H54 (cell line): ENCODE measurements around the gene NTM.

Source experiments
- DNase-seq: peaks from one replicate; pipeline ENCODE4 v3.0.0; 2011; ENCODE audit warnings: low spot score, mixed read lengths; ENCODE audit not compliant: insufficient read length
- FAIRE-seq: peaks from 3 replicates; lab custom pipeline; 2011; peaks lifted over from hg19 to GRCh38; lab: Jason Lieb, UNC
- POLR2A ChIP-seq: IDR thresholded peaks from 2 replicates; pipeline ENCODE4 v1.6.1; 2011; ENCODE audit warnings: low read depth, mild to moderate bottlenecking, low read length

Gene NTM

DNA sequence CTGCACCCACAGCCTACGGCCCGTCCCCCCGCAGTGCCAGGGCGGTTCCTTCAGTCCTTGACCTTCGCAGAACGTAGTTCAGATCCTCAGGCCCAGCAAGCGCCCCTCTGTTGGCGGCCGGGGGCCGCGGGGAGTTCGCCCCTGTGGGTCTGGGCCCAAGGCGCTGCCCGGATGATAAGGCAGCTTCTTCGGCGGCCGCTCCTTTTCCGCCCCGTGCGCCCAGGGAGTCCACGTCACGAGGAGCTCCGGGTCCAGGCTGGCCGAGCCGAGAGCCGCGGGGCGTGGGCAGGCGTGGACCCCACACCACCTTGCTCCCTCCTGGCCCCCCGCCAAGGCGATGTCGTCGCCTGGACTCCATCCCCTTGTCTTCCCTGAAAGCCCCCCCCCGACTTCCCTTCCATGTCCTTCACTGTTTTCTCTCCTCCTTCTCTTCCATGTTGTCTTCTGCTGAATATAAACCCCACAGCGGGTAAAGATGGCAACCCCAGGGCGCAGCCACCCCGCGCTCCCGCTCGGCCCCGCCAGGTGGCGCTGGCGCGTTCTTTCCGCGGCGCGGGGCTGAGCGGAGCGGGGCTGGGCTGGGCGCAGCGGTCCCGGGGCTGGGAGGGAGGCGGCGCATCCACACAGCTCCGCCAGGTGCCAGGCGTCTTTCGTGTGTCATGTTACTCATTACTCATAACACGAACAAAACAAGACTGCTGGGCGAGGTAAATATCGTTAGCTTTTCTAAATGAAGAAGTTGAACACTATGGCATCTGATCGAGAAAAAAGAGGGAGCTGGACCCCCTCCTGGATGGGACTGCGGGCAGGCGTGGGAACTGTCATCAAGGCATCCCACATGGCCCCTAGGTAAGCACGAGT, 321.0 kb downstream of the NTM start:
- no peak for TF ChIP-seq POLR2A
- FAIRE-seq, result no peak
- no peak for DNase-seq

DNA sequence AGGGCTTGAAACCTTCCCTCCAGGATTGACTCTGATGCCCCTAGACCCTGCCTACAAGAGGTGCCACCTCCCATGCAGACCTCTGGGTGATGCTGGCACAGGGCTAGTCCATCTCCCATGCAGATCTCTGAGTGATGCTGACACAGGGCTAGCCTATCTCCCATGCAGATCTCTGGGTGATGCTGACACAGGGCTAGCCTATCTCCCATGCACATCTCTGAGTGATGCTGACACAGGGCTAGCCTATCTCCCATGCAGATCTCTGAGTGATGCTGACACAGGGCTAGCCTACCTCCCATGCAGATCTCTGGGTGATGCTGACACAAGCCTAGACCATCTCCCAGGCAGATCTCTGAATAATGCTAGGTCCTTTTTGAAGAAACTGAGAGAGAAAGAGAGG, 321.7 kb downstream of the NTM start:
- FAIRE-seq, result no peak
- TF ChIP-seq POLR2A, result no peak
- DNase-seq, result no peak

DNA sequence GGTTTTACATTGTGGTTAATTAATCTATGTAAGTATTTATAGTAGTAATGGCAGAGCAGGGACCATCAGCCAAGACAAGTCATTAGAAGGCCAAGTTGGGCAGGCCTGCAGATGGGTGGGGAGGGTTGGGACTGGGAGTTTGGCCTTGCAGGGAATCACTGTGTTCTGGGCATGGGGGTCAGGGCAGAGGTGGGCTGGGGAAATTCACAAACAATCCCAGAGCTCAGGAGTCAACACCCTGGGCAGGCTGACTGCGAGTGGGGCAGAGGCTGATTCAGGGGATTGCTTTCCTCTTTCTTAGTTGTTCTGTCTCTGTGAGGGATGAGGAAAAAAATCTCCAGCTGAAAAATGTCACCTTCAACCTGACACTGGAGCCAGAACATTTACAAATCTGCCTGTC, 322.5 kb downstream of the NTM start:
- FAIRE-seq (no peak), DNase-seq (no peak)
- no peak for TF ChIP-seq POLR2A

DNA sequence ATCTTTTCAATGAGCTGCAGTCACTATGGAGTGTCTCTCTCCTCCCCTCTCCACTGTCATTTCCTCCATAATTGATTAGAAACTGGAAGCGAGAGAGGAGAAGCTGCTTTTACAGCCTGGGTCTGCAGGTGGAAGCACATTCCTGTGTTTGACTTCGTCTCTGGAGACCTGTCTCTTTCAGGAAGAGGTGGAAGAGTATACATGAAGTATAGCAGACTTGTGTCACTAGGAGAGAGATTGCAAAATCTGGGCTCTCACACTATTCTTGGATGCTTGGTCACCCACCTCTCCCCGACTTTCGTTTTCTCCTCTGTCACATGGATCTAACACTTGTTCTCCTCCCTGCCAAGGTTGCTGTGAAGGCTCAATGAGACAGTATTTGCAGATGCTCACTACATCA, 323.3 kb downstream of the NTM start:
- DNase-seq (no peak), FAIRE-seq (no peak)
- no peak for TF ChIP-seq POLR2A

DNA sequence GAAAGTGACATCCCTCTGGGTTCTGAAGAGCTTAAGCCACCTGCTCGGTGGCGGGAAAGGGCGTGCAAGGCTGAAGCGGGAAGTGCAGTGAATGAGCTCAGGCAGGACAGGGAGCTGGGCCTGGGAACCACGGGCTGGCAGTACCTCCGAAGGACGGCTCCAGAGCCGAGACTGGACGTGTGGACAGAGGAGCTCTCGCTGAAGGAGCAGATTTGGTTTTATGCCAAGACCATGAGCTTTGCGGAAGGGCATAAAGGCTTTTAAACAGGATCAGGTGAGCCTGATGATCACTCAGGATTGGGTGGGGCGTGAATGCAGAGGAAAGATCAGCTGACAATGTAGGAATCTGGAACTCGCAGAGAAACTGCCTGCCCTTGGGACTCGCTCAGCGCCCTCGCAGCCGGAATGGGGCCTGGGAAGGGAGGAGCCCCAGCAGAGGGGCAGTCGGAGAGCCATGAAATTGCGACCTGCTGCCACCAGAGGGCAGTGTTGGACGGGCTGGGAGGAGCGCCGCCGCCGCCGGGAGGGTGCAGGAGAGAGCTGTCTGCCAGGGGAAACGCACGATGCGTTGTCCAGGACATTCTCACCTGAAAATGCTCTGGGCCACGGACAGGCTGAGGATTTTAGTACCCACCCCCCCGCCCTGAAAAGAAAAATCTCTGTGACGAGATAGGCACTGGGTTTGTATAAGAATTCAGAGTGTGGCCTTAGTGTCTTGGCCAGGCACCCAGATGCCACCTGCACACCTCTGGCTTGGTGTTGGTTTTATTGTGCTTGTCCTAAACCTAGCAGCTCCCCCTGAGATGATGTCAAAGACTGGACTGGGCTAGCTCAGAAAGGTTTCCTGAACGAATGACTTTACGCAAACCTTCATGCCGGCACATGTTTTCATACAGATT, 324.4 kb downstream of the NTM start:
- FAIRE-seq, result peak; percentile 71
- TF ChIP-seq POLR2A, result no peak
- DNase-seq, result peak; percentile 52

GRCh38 chr11:131695889-131696429, 325.5 kb downstream of the NTM start:
- no peak for FAIRE-seq
- DNase-seq, result no peak
- TF ChIP-seq POLR2A, result no peak

DNA sequence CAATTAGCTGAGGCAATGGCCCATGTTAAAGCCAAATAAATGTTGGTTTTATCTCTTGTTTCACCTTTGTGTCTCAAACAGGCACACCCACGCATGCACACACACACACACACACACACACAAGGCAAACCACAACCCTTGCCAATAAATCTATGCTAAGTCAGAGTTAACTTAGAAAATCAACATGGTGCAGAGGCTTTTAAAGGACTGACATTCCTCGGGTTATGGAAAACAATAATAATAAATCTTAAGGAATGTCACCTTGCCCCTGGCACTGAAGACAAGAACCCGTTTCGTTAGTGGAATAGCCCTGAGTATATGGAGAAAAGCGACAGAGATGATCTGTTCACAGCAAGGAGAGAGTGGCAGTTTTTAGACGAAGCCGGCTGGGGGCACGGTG, 326.3 kb downstream of the NTM start:
- no peak for TF ChIP-seq POLR2A
- DNase-seq, result no peak
- FAIRE-seq, result no peak

- FAIRE-seq (no peak), DNase-seq (no peak)
- TF ChIP-seq POLR2A, result no peak
Measured at GRCh38 chr11:131703311-131703710, 332.9 kb downstream of the NTM start.

DNA sequence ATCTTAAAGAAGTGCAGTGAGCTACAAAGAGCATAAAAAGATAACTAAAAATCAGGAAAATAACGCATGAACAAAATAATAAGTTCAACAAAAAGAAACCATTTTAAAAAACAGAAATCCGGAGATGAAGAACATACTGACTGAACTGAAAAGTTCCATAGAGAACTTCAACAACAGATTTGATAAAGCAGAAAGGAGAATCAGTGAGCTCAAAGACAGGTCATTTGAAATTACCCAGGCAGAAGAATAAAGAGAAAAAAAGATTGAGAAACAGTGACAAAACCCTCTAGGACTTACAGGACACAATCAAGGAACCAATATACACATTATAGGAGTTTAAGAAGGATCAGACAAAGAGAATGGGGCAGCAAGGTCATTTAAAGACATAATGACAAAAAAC, 334.3 kb downstream of the NTM start:
- DNase-seq, result no peak
- no peak for TF ChIP-seq POLR2A

DNA sequence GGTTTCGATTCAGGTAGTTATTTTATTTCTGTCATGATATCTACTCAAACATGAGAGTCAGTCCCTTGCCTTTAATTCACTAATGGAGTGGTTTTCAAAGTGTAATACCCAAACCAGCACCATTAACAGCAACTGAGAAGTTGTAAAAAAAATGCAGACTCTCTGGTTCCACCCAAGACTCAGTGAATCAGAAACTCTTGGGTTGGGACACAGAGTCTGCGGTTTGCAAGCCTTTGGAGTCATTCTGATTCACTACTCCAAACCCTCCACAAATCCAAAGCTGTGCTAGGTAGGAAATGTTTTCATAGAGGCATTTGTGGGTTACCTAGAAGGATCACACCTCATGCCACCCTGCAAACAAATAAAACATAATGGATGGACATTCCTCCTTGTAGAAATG, 340.1 kb downstream of the NTM start:
- no peak for DNase-seq
- no peak for TF ChIP-seq POLR2A

More for the DNA sequence above, 334.3 kb downstream of the NTM start:
- FAIRE-seq, result no peak

GRCh38 chr11:131712897-131713296, 342.5 kb downstream of the NTM start:
- no peak for FAIRE-seq
- DNase-seq, result no peak
- no peak for TF ChIP-seq POLR2A

More for the DNA sequence above, 340.1 kb downstream of the NTM start:
- no peak for FAIRE-seq

- no peak for TF ChIP-seq POLR2A
Measured at GRCh38 chr11:131713529-131714134, 343.2 kb downstream of the NTM start.

GRCh38 chr11:131717616-131718015, 347.2 kb downstream of the NTM start:
- no peak for FAIRE-seq
- no peak for DNase-seq
- no peak for TF ChIP-seq POLR2A

More at GRCh38 chr11:131713529-131714134, 343.2 kb downstream of the NTM start:
- FAIRE-seq, result no peak
- DNase-seq, result no peak
